ENCODE measurements around the gene ARSA. TPM values are rescaled to one million over a fixed set of nuclear protein-coding genes. Genes with fewer than 3 reads are reported as not detected.

The ARSA gene
- total and polyA plus RNA-seq, 2 experiments from 2014 or later, result 8.1 to 8.2 TPM

DNA sequence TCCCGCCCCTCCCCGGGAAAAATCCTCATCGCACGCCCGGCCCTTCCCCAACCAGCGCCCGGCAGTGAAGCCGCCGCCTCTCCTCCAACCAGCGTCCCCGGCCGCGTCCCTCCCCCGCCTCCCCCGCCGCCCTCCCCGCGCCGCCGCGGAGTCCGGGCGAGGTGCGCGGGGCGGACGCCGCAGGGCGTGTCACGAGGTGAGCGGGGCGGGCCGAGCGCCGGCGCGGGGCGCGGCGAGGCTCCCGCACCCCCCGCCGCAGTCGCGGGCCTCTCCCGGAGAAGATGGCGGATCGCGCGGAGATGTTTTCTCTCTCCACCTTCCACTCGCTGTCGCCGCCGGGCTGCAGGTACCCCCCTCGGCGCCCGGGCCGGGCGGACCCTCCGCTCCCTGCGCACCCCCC is 27.4 kb downstream of the ARSA start, which contains the start of gene MAPK8IP2:
MAPK8IP2 (plus strand) TSS at position 256 of the 400 bp plus-strand sequence; CDS start at position 282, 26 bp downstream.
- Mint-ChIP-seq H3K36me3 (ENCODE audit: low read depth) (peaks cover 3% of the 10 kb centered on the region; the same call in 1 of the 3 replicates), H3K4me3 (peak within 1 kb of the TSS; percentile 69), H3K9me3 (0 out of 3 replicates have a peak, but pooled peaks cover 3% of the 10 kb centered on the region), H3K4me1 (peaks cover 16% of the 10 kb centered on the region), H3K27me3 (ENCODE audit: insufficient read depth, low read depth, poor library complexity) (peaks cover 58% of the 10 kb centered on the region), H3K27ac (no peak within 1 kb of the TSS)
- TF ChIP-seq ZNF114 (CRISPR knock-in tag; IDR thresholded peaks at IDR 0.05) (no peak), EZH2phosphoT487 (IDR thresholded peaks at IDR 0.05; ENCODE audit: unreplicated experiment) (no peak), POLR2AphosphoS5 (IDR thresholded peaks at IDR 0.05; ENCODE audit: low read depth) (no peak), ZNF331 (CRISPR knock-in tag; IDR thresholded peaks at IDR 0.05; ENCODE audit: low read depth) (no peak), JUNB (IDR thresholded peaks at IDR 0.05; ENCODE audit: unreplicated experiment) (no peak), EZH2 (IDR thresholded peaks at IDR 0.05; ENCODE audit: low read depth, unreplicated experiment) (no peak), CREB1 (CRISPR knock-in tag; IDR thresholded peaks at IDR 0.05; ENCODE audit: low read depth) (no peak)
- TF ChIP-seq, protein P1, sequence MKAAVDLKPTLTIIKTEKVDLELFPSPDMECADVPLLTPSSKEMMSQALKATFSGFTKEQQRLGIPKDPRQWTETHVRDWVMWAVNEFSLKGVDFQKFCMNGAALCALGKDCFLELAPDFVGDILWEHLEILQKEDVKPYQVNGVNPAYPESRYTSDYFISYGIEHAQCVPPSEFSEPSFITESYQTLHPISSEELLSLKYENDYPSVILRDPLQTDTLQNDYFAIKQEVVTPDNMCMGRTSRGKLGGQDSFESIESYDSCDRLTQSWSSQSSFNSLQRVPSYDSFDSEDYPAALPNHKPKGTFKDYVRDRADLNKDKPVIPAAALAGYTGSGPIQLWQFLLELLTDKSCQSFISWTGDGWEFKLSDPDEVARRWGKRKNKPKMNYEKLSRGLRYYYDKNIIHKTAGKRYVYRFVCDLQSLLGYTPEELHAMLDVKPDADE (IDR thresholded peaks at IDR 0.05), result no peak
- TF ChIP-seq, protein P2, sequence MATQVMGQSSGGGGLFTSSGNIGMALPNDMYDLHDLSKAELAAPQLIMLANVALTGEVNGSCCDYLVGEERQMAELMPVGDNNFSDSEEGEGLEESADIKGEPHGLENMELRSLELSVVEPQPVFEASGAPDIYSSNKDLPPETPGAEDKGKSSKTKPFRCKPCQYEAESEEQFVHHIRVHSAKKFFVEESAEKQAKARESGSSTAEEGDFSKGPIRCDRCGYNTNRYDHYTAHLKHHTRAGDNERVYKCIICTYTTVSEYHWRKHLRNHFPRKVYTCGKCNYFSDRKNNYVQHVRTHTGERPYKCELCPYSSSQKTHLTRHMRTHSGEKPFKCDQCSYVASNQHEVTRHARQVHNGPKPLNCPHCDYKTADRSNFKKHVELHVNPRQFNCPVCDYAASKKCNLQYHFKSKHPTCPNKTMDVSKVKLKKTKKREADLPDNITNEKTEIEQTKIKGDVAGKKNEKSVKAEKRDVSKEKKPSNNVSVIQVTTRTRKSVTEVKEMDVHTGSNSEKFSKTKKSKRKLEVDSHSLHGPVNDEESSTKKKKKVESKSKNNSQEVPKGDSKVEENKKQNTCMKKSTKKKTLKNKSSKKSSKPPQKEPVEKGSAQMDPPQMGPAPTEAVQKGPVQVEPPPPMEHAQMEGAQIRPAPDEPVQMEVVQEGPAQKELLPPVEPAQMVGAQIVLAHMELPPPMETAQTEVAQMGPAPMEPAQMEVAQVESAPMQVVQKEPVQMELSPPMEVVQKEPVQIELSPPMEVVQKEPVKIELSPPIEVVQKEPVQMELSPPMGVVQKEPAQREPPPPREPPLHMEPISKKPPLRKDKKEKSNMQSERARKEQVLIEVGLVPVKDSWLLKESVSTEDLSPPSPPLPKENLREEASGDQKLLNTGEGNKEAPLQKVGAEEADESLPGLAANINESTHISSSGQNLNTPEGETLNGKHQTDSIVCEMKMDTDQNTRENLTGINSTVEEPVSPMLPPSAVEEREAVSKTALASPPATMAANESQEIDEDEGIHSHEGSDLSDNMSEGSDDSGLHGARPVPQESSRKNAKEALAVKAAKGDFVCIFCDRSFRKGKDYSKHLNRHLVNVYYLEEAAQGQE (IDR thresholded peaks at IDR 0.05; ENCODE audit: unreplicated experiment), result no peak
- TF ChIP-seq, protein P3, sequence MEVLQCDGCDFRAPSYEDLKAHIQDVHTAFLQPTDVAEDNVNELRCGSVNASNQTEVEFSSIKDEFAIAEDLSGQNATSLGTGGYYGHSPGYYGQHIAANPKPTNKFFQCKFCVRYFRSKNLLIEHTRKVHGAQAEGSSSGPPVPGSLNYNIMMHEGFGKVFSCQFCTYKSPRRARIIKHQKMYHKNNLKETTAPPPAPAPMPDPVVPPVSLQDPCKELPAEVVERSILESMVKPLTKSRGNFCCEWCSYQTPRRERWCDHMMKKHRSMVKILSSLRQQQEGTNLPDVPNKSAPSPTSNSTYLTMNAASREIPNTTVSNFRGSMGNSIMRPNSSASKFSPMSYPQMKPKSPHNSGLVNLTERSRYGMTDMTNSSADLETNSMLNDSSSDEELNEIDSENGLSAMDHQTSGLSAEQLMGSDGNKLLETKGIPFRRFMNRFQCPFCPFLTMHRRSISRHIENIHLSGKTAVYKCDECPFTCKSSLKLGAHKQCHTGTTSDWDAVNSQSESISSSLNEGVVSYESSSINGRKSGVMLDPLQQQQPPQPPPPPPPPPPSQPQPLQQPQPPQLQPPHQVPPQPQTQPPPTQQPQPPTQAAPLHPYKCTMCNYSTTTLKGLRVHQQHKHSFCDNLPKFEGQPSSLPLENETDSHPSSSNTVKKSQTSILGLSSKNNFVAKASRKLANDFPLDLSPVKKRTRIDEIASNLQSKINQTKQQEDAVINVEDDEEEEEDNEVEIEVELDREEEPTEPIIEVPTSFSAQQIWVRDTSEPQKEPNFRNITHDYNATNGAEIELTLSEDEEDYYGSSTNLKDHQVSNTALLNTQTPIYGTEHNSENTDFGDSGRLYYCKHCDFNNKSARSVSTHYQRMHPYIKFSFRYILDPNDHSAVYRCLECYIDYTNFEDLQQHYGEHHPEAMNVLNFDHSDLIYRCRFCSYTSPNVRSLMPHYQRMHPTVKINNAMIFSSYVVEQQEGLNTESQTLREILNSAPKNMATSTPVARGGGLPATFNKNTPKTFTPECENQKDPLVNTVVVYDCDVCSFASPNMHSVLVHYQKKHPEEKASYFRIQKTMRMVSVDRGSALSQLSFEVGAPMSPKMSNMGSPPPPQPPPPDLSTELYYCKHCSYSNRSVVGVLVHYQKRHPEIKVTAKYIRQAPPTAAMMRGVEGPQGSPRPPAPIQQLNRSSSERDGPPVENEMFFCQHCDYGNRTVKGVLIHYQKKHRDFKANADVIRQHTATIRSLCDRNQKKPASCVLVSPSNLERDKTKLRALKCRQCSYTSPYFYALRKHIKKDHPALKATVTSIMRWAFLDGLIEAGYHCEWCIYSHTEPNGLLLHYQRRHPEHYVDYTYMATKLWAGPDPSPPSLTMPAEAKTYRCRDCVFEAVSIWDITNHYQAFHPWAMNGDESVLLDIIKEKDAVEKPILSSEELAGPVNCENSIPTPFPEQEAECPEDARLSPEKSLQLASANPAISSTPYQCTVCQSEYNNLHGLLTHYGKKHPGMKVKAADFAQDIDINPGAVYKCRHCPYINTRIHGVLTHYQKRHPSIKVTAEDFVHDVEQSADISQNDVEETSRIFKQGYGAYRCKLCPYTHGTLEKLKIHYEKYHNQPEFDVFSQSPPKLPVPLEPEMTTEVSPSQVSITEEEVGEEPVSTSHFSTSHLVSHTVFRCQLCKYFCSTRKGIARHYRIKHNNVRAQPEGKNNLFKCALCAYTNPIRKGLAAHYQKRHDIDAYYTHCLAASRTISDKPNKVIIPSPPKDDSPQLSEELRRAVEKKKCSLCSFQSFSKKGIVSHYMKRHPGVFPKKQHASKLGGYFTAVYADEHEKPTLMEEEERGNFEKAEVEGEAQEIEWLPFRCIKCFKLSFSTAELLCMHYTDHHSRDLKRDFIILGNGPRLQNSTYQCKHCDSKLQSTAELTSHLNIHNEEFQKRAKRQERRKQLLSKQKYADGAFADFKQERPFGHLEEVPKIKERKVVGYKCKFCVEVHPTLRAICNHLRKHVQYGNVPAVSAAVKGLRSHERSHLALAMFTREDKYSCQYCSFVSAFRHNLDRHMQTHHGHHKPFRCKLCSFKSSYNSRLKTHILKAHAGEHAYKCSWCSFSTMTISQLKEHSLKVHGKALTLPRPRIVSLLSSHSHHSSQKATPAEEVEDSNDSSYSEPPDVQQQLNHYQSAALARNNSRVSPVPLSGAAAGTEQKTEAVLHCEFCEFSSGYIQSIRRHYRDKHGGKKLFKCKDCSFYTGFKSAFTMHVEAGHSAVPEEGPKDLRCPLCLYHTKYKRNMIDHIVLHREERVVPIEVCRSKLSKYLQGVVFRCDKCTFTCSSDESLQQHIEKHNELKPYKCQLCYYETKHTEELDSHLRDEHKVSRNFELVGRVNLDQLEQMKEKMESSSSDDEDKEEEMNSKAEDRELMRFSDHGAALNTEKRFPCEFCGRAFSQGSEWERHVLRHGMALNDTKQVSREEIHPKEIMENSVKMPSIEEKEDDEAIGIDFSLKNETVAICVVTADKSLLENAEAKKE (CRISPR knock-in tag; IDR thresholded peaks at IDR 0.05), result no peak
- TF ChIP-seq, protein P4, sequence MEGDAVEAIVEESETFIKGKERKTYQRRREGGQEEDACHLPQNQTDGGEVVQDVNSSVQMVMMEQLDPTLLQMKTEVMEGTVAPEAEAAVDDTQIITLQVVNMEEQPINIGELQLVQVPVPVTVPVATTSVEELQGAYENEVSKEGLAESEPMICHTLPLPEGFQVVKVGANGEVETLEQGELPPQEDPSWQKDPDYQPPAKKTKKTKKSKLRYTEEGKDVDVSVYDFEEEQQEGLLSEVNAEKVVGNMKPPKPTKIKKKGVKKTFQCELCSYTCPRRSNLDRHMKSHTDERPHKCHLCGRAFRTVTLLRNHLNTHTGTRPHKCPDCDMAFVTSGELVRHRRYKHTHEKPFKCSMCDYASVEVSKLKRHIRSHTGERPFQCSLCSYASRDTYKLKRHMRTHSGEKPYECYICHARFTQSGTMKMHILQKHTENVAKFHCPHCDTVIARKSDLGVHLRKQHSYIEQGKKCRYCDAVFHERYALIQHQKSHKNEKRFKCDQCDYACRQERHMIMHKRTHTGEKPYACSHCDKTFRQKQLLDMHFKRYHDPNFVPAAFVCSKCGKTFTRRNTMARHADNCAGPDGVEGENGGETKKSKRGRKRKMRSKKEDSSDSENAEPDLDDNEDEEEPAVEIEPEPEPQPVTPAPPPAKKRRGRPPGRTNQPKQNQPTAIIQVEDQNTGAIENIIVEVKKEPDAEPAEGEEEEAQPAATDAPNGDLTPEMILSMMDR (conservative IDR thresholded peaks at IDR 0.05; ENCODE audit: low read depth in 2 of 2), result no peak
- H4K20me1 ChIP-seq (replicated peaks; ENCODE audit: insufficient read depth), result no peaks in the 10 kb centered on the region; the same call in 1 of the 2 replicates
- no peaks in the 10 kb centered on the region for H3K9me2 ChIP-seq (ENCODE audit: insufficient read depth)
- H3K79me2 ChIP-seq (replicated peaks; ENCODE audit: insufficient read depth), result no peaks in the 10 kb centered on the region
- DNase-seq (ENCODE audit: low spot score) (no peak), ATAC-seq (peak; percentile 5; the same call in 2 of the 3 replicates)
- peaks cover 87% of the 10 kb centered on the region for H3K27me3 ChIP-seq (ENCODE audit: insufficient read depth)
- H3K36me3 ChIP-seq (ENCODE audit: insufficient read depth), result no peaks in the 10 kb centered on the region
- H3F3A ChIP-seq (replicated peaks; ENCODE audit: low read depth), result no peaks in the 10 kb centered on the region
- no peaks in the 10 kb centered on the region; the same call in 1 of the 2 replicates for H3K4me1 ChIP-seq (ENCODE audit: insufficient read depth)
- no peak within 1 kb of the TSS for H2AFZ ChIP-seq
- H3K27ac ChIP-seq (ENCODE audit: low read depth), result no peak within 1 kb of the TSS
- H3K4me3 ChIP-seq, result peak within 1 kb of the TSS; percentile 55
- H3K4me2 ChIP-seq, result peak within 1 kb of the TSS; percentile 75

All from GM23338 (cell line).